HG02623 (cell line): ENCODE results near the gene RAD52.

Source experiments
- ATAC-seq: cut with Tn5 transposase; IDR thresholded peaks from one replicate; pipeline ENCODE4 v1.9.1; 2021; ENCODE audit warnings: moderate library complexity; ENCODE audit not compliant: unreplicated experiment

The RAD52 gene

GRCh38 chr12:949453-950191, at the start of gene RAD52:
Gene RAD52, minus strand, starts transcription at chr12:949694. Its CDS starts 16,636 bp downstream, at chr12:933058.
- ATAC-seq, result peak; percentile 79

GRCh38 chr12:998020-998874, 48.8 kb upstream of the RAD52 start:
- ATAC-seq, result no peak

DNA sequence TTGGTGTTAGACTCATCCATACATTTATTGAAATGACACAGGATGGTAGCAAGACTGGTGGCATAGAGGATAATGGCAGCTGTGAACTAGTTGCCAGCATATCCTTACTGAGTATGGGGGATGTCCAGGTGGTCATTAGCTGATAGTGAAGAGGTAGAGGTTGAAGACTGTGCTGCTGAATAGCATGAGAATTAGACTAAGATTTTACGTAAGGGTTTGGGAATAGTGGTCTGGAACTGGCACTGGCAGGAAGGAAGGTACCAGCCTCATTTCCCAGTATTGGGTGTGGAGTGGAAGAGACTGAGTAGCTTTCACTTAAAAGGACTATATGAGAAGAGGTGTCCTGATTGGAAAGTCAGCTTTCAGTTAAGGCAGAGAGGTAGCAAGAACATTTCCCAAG, 48.0 kb upstream of the RAD52 start:
- no peak for ATAC-seq

- no peak for ATAC-seq
These were observed 47.4 kb upstream of the RAD52 start for GRCh38 chr12:996881-997280.

- ATAC-seq, result no peak
These were observed 43.2 kb upstream of the RAD52 start for GRCh38 chr12:992647-993046.

GRCh38 chr12:991350-992333, 42.1 kb upstream of the RAD52 start:
- peak; percentile 38 for ATAC-seq

- peak; percentile 79 for ATAC-seq
These were observed 41.3 kb upstream of the RAD52 start, which contains the start of gene ERC1 for GRCh38 chr12:990661-991349. Gene ERC1, plus strand, starts transcription at chr12:991223. Its CDS starts 36,681 bp downstream, at chr12:1027904.

DNA sequence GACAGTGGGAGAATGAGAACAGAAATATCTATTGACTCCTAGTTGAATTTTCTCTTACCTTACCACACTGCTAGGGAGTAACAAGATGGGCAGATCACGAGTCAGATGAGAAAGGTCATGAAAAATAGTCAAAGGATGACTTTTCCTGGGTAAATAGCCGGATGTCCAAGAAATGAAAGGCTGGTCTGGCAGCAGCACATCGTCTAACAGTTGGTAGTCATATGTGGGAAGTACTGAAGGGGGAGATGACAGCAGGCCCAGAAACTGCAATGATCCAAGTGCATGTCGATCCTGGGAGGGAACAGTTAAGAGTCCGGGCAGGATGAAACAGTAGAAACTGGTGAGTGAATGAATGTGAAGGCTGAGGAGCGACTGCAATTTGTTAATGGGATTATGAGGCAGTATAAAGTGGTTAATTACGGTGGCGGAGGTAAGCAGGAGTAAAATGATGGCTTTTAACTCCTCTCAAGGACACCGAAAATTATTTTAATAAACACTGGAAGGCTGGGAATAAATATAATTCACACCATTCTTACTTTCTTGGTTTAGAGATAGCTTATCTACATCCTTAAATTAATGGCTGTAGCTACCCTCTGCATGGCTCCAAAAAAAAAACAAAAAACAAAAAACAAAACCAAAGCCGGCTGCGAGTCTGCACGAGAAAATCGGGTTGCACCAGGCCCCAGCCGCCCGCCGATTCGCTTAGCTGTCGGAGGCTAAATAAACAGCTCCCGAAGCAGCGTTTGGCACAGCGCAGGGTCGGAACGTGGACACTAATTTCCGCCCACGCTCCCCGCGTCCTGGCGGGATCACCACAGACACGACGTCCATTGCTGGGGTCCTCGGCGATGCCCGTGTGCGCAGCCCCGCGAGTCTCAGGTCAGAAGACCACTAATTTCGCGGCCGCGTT, 40.5 kb upstream of the RAD52 start:
- ATAC-seq, result no peak

DNA sequence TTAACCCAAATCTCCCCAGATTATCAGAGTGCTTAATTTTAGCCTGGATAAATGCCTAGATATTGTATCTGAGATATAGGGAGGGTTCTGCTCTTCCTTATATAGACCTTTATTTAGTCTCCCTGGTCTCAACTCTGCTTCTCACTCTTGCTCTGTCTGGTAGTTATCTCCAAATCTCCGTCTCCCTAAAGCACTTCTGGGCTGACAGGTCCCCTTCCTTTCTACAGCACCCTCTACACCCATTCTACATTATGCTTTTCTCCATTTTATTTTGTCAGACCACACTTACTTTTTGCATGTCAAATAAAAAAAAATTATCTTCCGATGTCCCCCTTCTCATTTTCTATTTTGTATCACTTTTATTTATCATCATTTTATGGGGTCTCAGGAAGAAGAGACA, 39.6 kb upstream of the RAD52 start:
- no peak for ATAC-seq

GRCh38 chr12:988646-989045, 39.2 kb upstream of the RAD52 start:
- no peak for ATAC-seq

- ATAC-seq, result no peak
These were observed 32.5 kb upstream of the RAD52 start for GRCh38 chr12:981961-982360.

GRCh38 chr12:981176-981828, 31.8 kb upstream of the RAD52 start:
- no peak for ATAC-seq

DNA sequence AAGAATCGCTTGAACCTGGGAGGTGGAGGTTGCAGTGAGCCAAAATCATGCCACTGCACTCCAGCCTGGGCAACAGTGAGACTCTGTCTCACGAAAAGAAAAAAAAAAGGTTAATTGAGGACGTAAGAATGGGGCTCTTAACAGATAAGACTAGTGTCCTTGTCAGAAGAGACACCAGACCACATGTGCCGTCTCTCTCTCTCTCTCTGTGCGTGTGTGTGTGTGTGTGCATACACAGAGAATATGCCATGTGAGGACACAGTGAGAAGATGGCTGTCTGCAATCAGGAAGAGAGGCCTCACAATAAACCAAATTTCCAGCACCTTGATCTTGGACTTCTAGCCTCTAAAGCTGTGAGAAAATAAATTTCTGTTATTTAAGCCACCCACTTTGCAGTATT, 29.9 kb upstream of the RAD52 start:
- no peak for ATAC-seq

DNA sequence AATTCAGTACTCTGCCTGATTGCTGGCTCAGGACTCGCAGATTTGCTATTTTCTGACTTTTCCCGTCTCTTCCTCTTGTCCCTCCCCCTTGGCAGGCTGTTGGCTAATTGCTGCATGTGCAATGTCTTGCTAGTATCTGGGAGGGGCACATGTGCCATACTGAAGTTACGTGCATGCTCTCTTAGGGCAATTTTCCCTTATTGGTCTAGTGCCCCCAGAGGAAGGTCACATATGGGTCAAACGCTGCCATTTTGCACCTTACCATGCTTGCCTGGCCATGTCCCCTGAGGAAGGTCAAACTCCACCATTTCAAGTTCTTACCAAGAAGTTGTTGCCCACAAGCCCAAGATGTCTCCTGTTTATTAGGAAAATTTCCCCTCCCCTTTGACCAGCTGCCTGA, 27.7 kb upstream of the RAD52 start:
- ATAC-seq, result no peak

GRCh38 chr12:976644-977043, 27.1 kb upstream of the RAD52 start:
- ATAC-seq, result no peak

- ATAC-seq, result no peak
These were observed 24.9 kb upstream of the RAD52 start for GRCh38 chr12:974271-974862.

- ATAC-seq, result no peak
These were observed 22.5 kb upstream of the RAD52 start for GRCh38 chr12:971991-972390.

GRCh38 chr12:969821-970220, 20.3 kb upstream of the RAD52 start:
- no peak for ATAC-seq
